GM12873 (cell line): ENCODE data around the gene HNRNPK.

Source experiments
- CTCF ChIP-seq: IDR thresholded peaks from 2 replicates; pipeline ENCODE4 v1.5.1; 2012; ENCODE audit warnings: low read depth, mild to moderate bottlenecking, moderate library complexity, low read length, control low read depth; ENCODE audit not compliant: insufficient read depth; ENCODE audit errors: missing control alignments

Gene HNRNPK

GRCh38 chr9:83962165-83962564 is 17.9 kb downstream of the HNRNPK start:
- no peak for TF ChIP-seq CTCF

- TF ChIP-seq CTCF = no peak
These were observed 19.0 kb downstream of the HNRNPK start for GRCh38 chr9:83960991-83961390.

DNA sequence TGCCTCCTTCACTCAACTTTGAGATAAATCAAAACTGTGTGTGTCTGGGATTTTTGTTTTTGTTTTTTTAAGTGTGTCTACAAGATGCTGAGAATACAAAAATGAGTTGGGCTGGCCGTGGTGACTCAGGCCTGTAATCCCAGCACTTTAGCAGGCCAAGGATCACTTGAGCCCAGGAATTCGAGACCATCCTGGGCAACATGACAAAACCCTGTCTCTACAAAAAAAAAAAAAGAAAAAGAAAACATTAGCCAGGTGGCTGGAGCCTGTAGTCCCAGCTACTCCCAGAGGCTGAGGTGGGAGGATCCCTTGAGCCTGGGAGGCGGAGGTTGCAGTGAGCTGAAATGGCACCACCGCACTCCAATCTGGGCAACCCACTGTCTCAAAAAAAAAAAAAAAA is 21.0 kb downstream of the HNRNPK start:
- no peak for TF ChIP-seq CTCF

GRCh38 chr9:83957248-83957513 is 22.8 kb downstream of the HNRNPK start:
- no peak for TF ChIP-seq CTCF

- TF ChIP-seq CTCF = no peak
These were observed 23.4 kb downstream of the HNRNPK start for GRCh38 chr9:83956436-83957247.

DNA sequence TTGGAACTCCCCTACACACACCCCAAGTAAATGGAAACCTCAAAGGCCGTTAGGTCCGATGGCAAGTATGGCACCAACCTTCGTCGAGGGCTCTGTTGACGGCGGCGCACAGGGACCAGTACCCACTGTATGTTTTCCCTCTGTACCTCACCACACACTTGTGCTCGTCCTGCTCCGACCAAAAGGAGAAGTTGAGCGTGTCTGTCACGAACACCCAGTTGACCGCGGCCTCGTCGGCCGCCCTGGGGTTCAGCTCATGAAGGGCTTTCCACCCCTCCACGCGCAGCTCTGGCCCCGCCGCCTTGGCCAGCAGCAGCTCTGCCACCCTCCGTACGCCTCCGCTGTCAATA is 24.0 kb downstream of the HNRNPK start:
- TF ChIP-seq CTCF = no peak

DNA sequence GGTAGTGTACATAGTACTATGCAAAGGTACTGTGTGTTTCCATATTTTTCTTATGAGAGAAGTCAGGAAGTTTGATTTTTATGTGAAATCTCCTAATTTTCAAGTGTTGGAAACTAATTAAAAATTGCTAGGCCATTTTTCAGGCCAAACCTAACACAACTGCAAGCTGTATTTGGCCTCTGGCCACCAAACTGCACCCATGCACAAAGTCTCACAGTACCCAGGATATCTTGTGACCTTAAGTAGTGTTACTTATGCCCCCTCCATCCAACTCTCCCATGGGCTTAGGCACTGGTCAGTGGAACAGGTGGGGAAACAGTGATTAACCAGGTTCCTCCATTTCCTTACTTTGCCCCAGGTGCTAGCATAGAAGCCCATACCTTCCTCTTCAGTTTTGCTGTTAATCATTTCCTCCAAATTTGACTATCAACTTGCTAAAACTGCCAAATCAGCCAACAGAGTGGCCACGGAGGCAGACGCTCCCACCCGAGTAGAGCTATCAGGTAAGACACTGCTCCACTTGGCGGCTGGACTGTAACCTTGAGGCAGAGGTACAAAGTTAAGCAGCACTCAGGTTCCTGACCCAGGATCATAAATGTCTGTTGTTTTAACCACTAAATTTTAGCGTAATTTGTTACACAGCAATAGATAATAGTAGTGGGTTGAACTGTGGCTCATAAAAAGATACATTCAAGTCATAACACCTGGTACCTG is 39.3 kb downstream of the HNRNPK start:
- TF ChIP-seq CTCF = no peak
